HepG2 (cell line): ENCODE measurements around the gene ADM. TPM values are rescaled to one million over a fixed set of nuclear protein-coding genes. Genes with fewer than 3 reads are reported as not detected.

Experiments used
- ATAC-seq: fragments of 200-7000 bp; cut with Tn5 transposase; 3 replicates; pipeline ENCODE4 v1.9.1; 2020; ENCODE audit warnings: mild to moderate bottlenecking, moderate library complexity
- BruUV-seq: library from RNA; stranded (reverse); fragments of 400-500 nt; replicated peaks from 2 replicates; lab custom pipeline; 2021; lab: Mats Ljungman, UMichigan
- CTCF ChIA-PET: fragments of 300-600 bp; formaldehyde crosslinking; extraction: SDS; loops from one replicate; lab custom pipeline; 2021; ENCODE audit warnings: low total read pairs, inconsistent platforms, low intra/inter-chr PET ratio; lab: Yijun Ruan, JAX
- POLR2A ChIA-PET: fragments of 350-600 bp; sonication (Branson Sonifier 250); formaldehyde crosslinking; loops from one replicate; lab custom pipeline; 2020; ENCODE audit warnings: antibody characterized with exemption, inconsistent platforms; lab: Yijun Ruan, JAX
- DNase-seq: peaks from one replicate; pipeline ENCODE4 v3.0.0-alpha.2; 2015; ENCODE audit warnings: low spot score
- FAIRE-seq: peaks from 3 replicates; lab custom pipeline; 2011; peaks lifted over from hg19 to GRCh38; lab: Jason Lieb, UNC
- H2AFZ ChIP-seq: one replicate; pipeline ENCODE4 v1.6.1; 2011; ENCODE audit warnings: low read length, inconsistent platforms
- H3K27ac ChIP-seq: fragments of 300-600 bp; 3 replicates; pipeline ENCODE4 v1.8.0; 2011; ENCODE audit warnings: mixed run types, mild to moderate bottlenecking, mixed read lengths, low read length, inconsistent platforms; ENCODE audit not compliant: insufficient read depth; ENCODE audit errors: extremely low read length
- H3K27me3 ChIP-seq, 2 experiments: fragments of 200-600 bp in 1 of 2; 2 replicates in 1 of 2; 3 replicates in 1 of 2; pipeline versions ENCODE4 v1.6.0 to v1.8.0; 2011; ENCODE audit warnings: low read length in 2 of 2, mild to moderate bottlenecking in 2 of 2, moderate library complexity in 2 of 2, inconsistent platforms in 1 of 2; ENCODE audit not compliant: insufficient read depth in 2 of 2, control insufficient read depth in 1 of 2
- H3K36me3 ChIP-seq, 2 experiments: fragments of 200-600 bp in 1 of 2; replicated peaks in 1 of 2; 2 replicates in 1 of 2; 3 replicates in 1 of 2; pipeline versions ENCODE4 v1.5.1 to v1.8.0; 2011; ENCODE audit warnings: low read length in 2 of 2, inconsistent platforms in 1 of 2; ENCODE audit not compliant: insufficient read depth in 2 of 2, control insufficient read depth in 1 of 2
- H3K4me1 ChIP-seq: 2 replicates; pipeline ENCODE4 v1.5.1; 2012; ENCODE audit warnings: low read length, inconsistent platforms; ENCODE audit not compliant: insufficient read depth
- H3K4me2 ChIP-seq: 2 replicates; pipeline ENCODE4 v1.6.0; 2011; ENCODE audit warnings: low read depth, low read length, inconsistent platforms
- H3K4me3 ChIP-seq, 3 experiments: fragments of 200-600 bp in 1 of 3; sonication (generic), shearing (Covaris generic) in 1 of 3; replicated peaks in 1 of 3; 2 replicates each; pipeline ENCODE4 v1.5.1; 2011 to 2016; ENCODE audit warnings: low read length in 3 of 3, inconsistent platforms in 2 of 3, low read depth in 2 of 3, mild to moderate bottlenecking in 2 of 3, control low read depth in 1 of 3, mixed read lengths in 1 of 3; ENCODE audit not compliant: insufficient read depth in 1 of 3
- H3K79me2 ChIP-seq: one replicate; pipeline ENCODE4 v1.6.1; 2011; ENCODE audit warnings: low read length, inconsistent platforms; ENCODE audit not compliant: insufficient read depth
- H3K9ac ChIP-seq: 2 replicates; pipeline ENCODE4 v1.6.0; 2011; ENCODE audit warnings: mild to moderate bottlenecking, low read depth, low read length, inconsistent platforms; ENCODE audit not compliant: insufficient read depth
- H3K9me3 ChIP-seq: 2 replicates; pipeline ENCODE4 v1.5.1; 2012; ENCODE audit warnings: mild to moderate bottlenecking, low read length
- H4K20me1 ChIP-seq: 2 replicates; pipeline ENCODE4 v1.6.0; 2011; ENCODE audit warnings: inconsistent platforms, mild to moderate bottlenecking, low read length, moderate library complexity; ENCODE audit not compliant: insufficient read depth
- FOSL2 ChIP-seq: sonication (generic); formaldehyde crosslinking; IDR thresholded peaks from 2 replicates; pipeline ENCODE4 v1.4.0; 2020; ENCODE audit warnings: missing genetic modification reagents
- GPN1 ChIP-seq: sonication (generic); formaldehyde crosslinking; IDR thresholded peaks from 2 replicates; pipeline ENCODE4 v1.5.1; 2020; ENCODE audit warnings: missing genetic modification reagents, borderline replicate concordance
- MAFF ChIP-seq: IDR thresholded peaks from 2 replicates; pipeline ENCODE4 v1.6.1; 2011; ENCODE audit warnings: low read depth, low read length, improper control_type of control experiment
- MAFK ChIP-seq, 2 experiments: IDR thresholded peaks in 1 of 2; conservative IDR thresholded peaks in 1 of 2; 2 replicates each; pipeline ENCODE4 v1.6.1; 2011; ENCODE audit warnings: improper control_type of control experiment in 2 of 2, low read length in 2 of 2
- PRPF4 ChIP-seq: fragments of 200-400 bp; formaldehyde crosslinking; IDR thresholded peaks from 2 replicates; pipeline ENCODE4 v1.6.1; 2016; ENCODE audit warnings: low read length, low read depth; ENCODE audit not compliant: poor library complexity, severe bottlenecking
- SOX6 ChIP-seq, 2 experiments: fragments of 450-650 bp in 1 of 2; sonication (generic) in 1 of 2; formaldehyde crosslinking in 1 of 2; IDR thresholded peaks; 2 replicates each; pipeline versions ENCODE4 v1.4.0 to v1.6.1; 2017 to 2020; ENCODE audit warnings: antibody characterized with exemption in 1 of 2, mild to moderate bottlenecking in 1 of 2, missing genetic modification reagents in 1 of 2
- ZFP36L2 ChIP-seq: sonication (generic); formaldehyde crosslinking; IDR thresholded peaks from 2 replicates; pipeline ENCODE4 v1.4.0; 2020; ENCODE audit warnings: missing genetic modification reagents
- ZNF264 ChIP-seq: sonication (generic); formaldehyde crosslinking; IDR thresholded peaks from 2 replicates; pipeline ENCODE4 v1.4.0; 2020; ENCODE audit warnings: missing genetic modification reagents
- ZSCAN12 ChIP-seq: sonication (generic); formaldehyde crosslinking; IDR thresholded peaks from 2 replicates; pipeline ENCODE4 v1.9.0; 2021; ENCODE audit warnings: mild to moderate bottlenecking, missing genetic modification reagents
- ZSCAN21 ChIP-seq: sonication (generic); formaldehyde crosslinking; IDR thresholded peaks from 2 replicates; pipeline ENCODE4 v1.8.0; 2022; ENCODE audit warnings: mild to moderate bottlenecking, missing genetic modification reagents, moderate library complexity, borderline replicate concordance
- WGBS: methylation state at CpG from one replicate; pipeline ENCODE4 v1.1.6; 2017; ENCODE audit warnings: low lambda C conversion rate; 5-methylcytosine and 5-hydroxymethylcytosine counted together
- in situ Hi-C: cut with HindIII; loops from 2 replicates; pipeline ENCODE4 v1.10.0; 2017; ENCODE audit warnings: low pct_unique_long_range_greater_than_20kb; ENCODE audit not compliant: extremely low pct_ligation_motif_present
- intact Hi-C: fragments of 100-400 bp; cut with micrococcal nuclease; formaldehyde crosslinking; loops from one replicate; pipeline ENCODE4 v1.10.0; 2022; ENCODE audit not compliant: unreplicated experiment
- polyA plus RNA-seq, 8 experiments: library from polyadenylated mRNA; depleted of rRNA in 3 of 8; stranded (reverse) in 7 of 8; unstranded in 1 of 8; fragments of >200 nt; fragmentation: Illumina TruSeq in 4 of 8; extraction: Trizol in 4 of 8; gene quantifications; 2 replicates each; pipeline versions ENCODE4 v1.2.1 to v1.2.3, GENCODE V29; 2011 to 2016; ENCODE audit warnings: low read depth in 4 of 8, missing spikeins in 1 of 8, mixed read lengths in 1 of 8; ENCODE audit not compliant: insufficient read depth in 1 of 8
- total RNA-seq, 5 experiments: library from RNA; depleted of rRNA; stranded (reverse); fragments of >200 nt; fragmentation: Illumina TruSeq; extraction: Trizol; gene quantifications; 2 replicates each; pipeline ENCODE4 v1.2.3, GENCODE V29; 2016; ENCODE audit warnings: low read depth in 1 of 5

ADM gene
- total and polyA plus RNA-seq, 2 of the 13 experiments (the other 11 are each of a cell fraction or from before 2014, with no cell fraction given): 10.7 to 26.1 TPM

- H3K9ac ChIP-seq: no peak overlapping the region
- TF ChIP-seq MAFF (peak; percentile 74), ZSCAN12 (CRISPR knock-in tag) (no peak), ZFP36L2 (CRISPR knock-in tag) (no peak), PRPF4 (no peak), ZNF264 (CRISPR knock-in tag) (no peak), MAFK (conservative IDR thresholded peaks at IDR 0.05 in 1 of 2, IDR thresholded peaks at IDR 0.05 in 1 of 2; ENCODE audit: low read length in 2 of 2) (peak; percentile 47 to 78), SOX6 (IDR thresholded peaks at IDR 0.05) (no peak), SOX6 (CRISPR knock-in tag; IDR thresholded peaks at IDR 0.05) (no peak), FOSL2 (CRISPR knock-in tag) (peak; percentile 21; the same call in 1 of the 2 replicates), GPN1 (no peak), ZSCAN21 (CRISPR knock-in tag) (no peak)
- H3K9me3 ChIP-seq: no peaks in the 10 kb centered on the region
- no peak for DNase-seq
- FAIRE-seq: no peak
- no peaks in the 10 kb centered on the region for H3K36me3 ChIP-seq
- H3K4me1 ChIP-seq: peaks cover 59% of the 10 kb centered on the region
- no peaks in the 10 kb centered on the region for H3K79me2 ChIP-seq
- no TSS peak for BruUV-seq
- no peak overlapping the region for H2AFZ ChIP-seq
- in situ Hi-C loops: loop anchor here (10.0 kb wide), 2 partner anchors 474 to 564 kb away; no protein-coding TSS in a partner anchor
- POLR2A ChIA-PET: interaction anchor here (1.7 to 6.7 kb wide), 3 partner anchors 22 to 569 kb away, joined by 3 to 118 read pairs (median 47); partner anchors contain the start of gene ADM
- no peak overlapping the region for H3K4me2 ChIP-seq
- intact Hi-C loops: no loop called here
- no peak overlapping the region for H3K4me3 ChIP-seq
- peak overlapping the region; percentile 90 for H3K27ac ChIP-seq
- no peaks in the 10 kb centered on the region for H4K20me1 ChIP-seq
- ATAC-seq: no peak
- H3K27me3 ChIP-seq: no peaks in the 10 kb centered on the region
- CTCF ChIA-PET: no interaction called here
- whole genome bisulfite sequencing: 91% methylated on average over 3 of the region's 3 CpGs
Observed at GRCh38 chr11:10328314-10329098, 23.6 kb downstream of the ADM start.
